Suppressor macrophage treated with lipopolysaccharide for 4 hours (primary cell): ENCODE results near the gene ADGRV1.
"Not testable (repeated sequence)": the region's sequence is repeated elsewhere in the genome, so short reads cannot be mapped to it uniquely, and the experiment has no call there.

Experiments
- DNase-seq: peaks from one replicate; pipeline ENCODE4 v3.0.0-alpha.2; 2020

ADGRV1 gene

GRCh38 chr5:90549729-90550275, 8.8 kb upstream of the ADGRV1 start:
- no peak for DNase-seq

GRCh38 chr5:90550963-90551362, 7.6 kb upstream of the ADGRV1 start:
- DNase-seq, result peak; percentile 25

GRCh38 chr5:90551376-90551775, 7.2 kb upstream of the ADGRV1 start:
- no peak for DNase-seq

GRCh38 chr5:90553711-90554110, 4.9 kb upstream of the ADGRV1 start:
- DNase-seq, result no peak

GRCh38 chr5:90554358-90555006, 4.1 kb upstream of the ADGRV1 start:
- no peak for DNase-seq

GRCh38 chr5:90555666-90556065, 2.9 kb upstream of the ADGRV1 start:
- DNase-seq, result no peak

GRCh38 chr5:90557391-90557790, 1.2 kb upstream of the ADGRV1 start:
- no peak for DNase-seq

- no peak for DNase-seq
Measured at GRCh38 chr5:90557871-90558270, 726 bp upstream of the ADGRV1 start.

GRCh38 chr5:90560771-90561170, 2.2 kb downstream of the ADGRV1 start:
- no peak for DNase-seq

- no peak for DNase-seq
Measured at GRCh38 chr5:90561766-90562165, 3.2 kb downstream of the ADGRV1 start.

GRCh38 chr5:90562341-90562740, 3.7 kb downstream of the ADGRV1 start:
- no peak for DNase-seq

- no peak for DNase-seq
Measured at GRCh38 chr5:90563108-90563507, 4.5 kb downstream of the ADGRV1 start.

- DNase-seq, result no peak
Measured at GRCh38 chr5:90565491-90565890, 6.9 kb downstream of the ADGRV1 start.

GRCh38 chr5:90569084-90569483, 10.5 kb downstream of the ADGRV1 start:
- no peak for DNase-seq

- DNase-seq, result no peak
Measured at GRCh38 chr5:90570034-90570433, 11.4 kb downstream of the ADGRV1 start.

GRCh38 chr5:90571147-90571773, 12.7 kb downstream of the ADGRV1 start:
- DNase-seq, result no peak

GRCh38 chr5:90575712-90576111, 17.1 kb downstream of the ADGRV1 start:
- no peak for DNase-seq

GRCh38 chr5:90576566-90576965, 18.0 kb downstream of the ADGRV1 start:
- not testable (repeated sequence) for DNase-seq

- DNase-seq, result not testable (repeated sequence)
Measured at GRCh38 chr5:90579905-90580304, 21.3 kb downstream of the ADGRV1 start.

- DNase-seq, result no peak
Measured at GRCh38 chr5:90581956-90582355, 23.4 kb downstream of the ADGRV1 start.

- no peak for DNase-seq
Measured at GRCh38 chr5:90585337-90585986, 26.9 kb downstream of the ADGRV1 start.

- DNase-seq, result no peak
Measured at GRCh38 chr5:90586469-90586868, 27.9 kb downstream of the ADGRV1 start.

- DNase-seq, result no peak
Measured at GRCh38 chr5:90590170-90590569, 31.6 kb downstream of the ADGRV1 start.

- DNase-seq, result not testable (repeated sequence)
Measured at GRCh38 chr5:90593083-90593482, 34.5 kb downstream of the ADGRV1 start.
